D721Med (cell line): ENCODE data around the gene KARS1.

Experiments
- DNase-seq: peaks from one replicate; pipeline ENCODE4 v3.0.0; 2011; ENCODE audit warnings: low spot score; ENCODE audit not compliant: insufficient read length
- FAIRE-seq: peaks from 2 replicates; lab custom pipeline; 2011; peaks lifted over from hg19 to GRCh38; lab: Jason Lieb, UNC
- TF ChIP-seq, protein P1 (sequence below): IDR thresholded peaks from 2 replicates; pipeline ENCODE4 v1.5.1; 2012; ENCODE audit warnings: mild to moderate bottlenecking, control low read depth; ENCODE audit not compliant: insufficient read depth; ENCODE audit errors: missing control alignments

The KARS1 gene

DNA sequence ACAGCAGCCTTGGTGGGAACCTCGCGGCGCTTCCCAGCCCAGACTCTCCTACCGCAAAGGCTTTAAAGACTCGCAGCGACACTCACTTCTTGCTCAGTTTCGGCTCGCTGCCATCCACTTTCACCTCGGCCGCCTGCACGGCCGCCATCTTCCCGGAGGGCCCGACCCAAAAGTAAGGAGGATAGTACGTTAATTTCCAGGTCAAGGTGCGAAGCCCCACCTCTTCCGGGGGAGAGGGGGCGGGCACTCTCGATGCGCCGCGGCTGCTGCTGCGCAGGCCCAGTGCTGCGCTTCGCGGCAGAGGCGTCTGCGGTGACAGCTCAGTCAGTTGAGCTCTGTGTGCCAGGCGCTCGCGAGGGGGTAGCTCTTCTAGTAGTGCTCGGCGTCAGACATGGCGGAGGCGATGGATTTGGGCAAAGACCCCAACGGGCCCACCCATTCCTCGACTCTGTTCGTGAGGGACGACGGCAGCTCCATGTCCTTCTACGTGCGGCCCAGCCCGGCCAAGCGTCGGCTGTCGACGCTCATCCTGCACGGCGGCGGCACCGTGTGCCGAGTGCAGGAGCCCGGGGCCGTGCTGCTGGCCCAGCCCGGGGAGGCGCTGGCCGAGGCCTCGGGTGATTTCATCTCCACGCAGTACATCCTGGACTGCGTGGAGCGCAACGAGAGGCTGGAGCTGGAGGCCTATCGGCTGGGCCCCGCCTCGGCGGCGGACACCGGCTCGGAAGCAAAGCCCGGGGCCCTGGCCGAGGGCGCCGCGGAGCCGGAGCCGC, at the start of gene KARS1, which contains the start of gene TERF2IP:
TSS of gene KARS1 (minus strand) at position 174 of the 773 bp plus-strand sequence. CDS start at position 148, 26 bp downstream.
TSS of gene TERF2IP (plus strand) at position 282 of the 773 bp plus-strand sequence. CDS start at position 392, 110 bp downstream.
- no peak for FAIRE-seq
- TF ChIP-seq, protein P1, sequence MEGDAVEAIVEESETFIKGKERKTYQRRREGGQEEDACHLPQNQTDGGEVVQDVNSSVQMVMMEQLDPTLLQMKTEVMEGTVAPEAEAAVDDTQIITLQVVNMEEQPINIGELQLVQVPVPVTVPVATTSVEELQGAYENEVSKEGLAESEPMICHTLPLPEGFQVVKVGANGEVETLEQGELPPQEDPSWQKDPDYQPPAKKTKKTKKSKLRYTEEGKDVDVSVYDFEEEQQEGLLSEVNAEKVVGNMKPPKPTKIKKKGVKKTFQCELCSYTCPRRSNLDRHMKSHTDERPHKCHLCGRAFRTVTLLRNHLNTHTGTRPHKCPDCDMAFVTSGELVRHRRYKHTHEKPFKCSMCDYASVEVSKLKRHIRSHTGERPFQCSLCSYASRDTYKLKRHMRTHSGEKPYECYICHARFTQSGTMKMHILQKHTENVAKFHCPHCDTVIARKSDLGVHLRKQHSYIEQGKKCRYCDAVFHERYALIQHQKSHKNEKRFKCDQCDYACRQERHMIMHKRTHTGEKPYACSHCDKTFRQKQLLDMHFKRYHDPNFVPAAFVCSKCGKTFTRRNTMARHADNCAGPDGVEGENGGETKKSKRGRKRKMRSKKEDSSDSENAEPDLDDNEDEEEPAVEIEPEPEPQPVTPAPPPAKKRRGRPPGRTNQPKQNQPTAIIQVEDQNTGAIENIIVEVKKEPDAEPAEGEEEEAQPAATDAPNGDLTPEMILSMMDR = no peak
- peak; percentile 37 for DNase-seq

DNA sequence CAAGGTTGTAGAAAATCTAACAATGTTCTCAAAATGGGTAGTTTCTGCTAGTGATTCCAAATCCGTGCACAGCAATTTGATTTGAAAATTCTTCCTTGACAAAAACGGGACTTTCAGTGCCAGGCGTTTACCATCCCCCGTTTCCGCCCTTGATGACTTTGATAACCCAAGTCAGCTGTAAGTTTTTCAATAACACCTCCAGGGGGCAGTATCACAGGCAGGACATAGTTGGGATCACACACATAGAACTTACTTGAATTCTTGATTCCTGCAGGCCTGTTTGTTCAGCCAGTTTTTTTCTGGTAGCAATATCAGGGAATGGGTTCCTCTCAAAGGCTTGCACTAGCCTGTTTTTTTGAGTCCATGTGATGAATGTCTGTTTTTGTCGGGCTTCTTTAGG, 48.2 kb upstream of the KARS1 start:
- FAIRE-seq (no peak), DNase-seq (no peak)

DNA sequence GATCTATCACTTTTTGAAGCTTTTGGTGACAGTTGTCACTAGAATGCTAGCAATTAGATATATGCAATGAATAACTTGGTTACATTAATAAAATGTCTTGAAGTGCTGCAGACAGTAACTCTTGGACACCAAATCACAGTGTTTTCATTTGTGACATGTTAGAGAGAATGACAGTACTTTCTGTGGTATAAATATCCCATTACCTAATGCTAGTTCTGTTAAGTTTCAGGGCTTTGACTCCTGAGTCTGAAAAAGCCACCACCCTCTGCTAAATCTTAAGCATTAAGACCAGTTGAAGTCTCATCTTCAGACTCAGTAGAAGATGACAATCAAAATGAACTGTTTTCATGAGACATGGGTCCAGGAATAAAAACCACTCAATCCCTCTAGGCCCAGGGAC, 39.9 kb upstream of the KARS1 start:
- FAIRE-seq (no peak), DNase-seq (no peak)
- TF ChIP-seq, protein P1 = no peak

More for the DNA sequence above, 48.2 kb upstream of the KARS1 start:
- TF ChIP-seq, protein P1 = no peak

DNA sequence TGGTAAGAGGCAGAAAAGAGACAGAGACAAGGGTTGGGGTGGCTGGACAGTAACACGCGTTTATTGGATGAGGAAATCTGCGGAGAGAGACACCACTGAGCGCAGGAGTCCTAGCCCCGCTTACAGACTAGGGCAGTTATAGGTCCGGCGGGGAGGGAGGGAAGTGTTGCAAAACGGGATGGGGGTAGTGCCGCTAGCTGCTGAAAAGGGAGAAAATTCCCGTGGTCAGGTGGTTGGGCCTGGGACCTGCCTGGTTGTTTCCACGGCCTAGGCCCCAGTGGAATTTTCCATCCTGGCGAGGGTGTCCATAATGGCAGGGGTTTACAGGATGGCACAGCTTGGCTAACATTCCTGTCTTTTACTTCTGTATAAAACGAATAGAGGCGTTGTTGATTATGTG, 34.8 kb upstream of the KARS1 start:
- TF ChIP-seq, protein P1 = no peak
- DNase-seq = no peak
- FAIRE-seq = no peak

DNA sequence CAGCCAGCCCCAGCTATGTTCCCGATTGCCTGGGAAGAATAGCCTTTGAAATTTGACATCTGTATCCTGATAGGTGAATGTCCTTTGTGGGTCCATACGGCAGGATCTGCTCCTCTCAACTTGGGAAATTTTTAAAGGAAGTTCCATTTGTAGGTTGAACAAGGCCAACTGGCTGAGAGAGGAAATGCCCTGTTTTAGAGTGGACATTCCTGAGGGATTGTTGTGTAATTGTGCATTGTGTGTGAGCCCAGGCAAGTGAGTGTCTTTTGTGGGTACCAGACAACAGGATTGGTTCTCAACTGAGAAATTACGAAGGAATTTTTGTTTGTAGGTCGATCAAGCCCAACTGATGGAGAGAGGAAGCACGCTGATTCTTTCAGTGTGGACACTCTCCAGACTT, 31.9 kb upstream of the KARS1 start:
- DNase-seq (no peak), FAIRE-seq (no peak)
- TF ChIP-seq, protein P1 = no peak

DNA sequence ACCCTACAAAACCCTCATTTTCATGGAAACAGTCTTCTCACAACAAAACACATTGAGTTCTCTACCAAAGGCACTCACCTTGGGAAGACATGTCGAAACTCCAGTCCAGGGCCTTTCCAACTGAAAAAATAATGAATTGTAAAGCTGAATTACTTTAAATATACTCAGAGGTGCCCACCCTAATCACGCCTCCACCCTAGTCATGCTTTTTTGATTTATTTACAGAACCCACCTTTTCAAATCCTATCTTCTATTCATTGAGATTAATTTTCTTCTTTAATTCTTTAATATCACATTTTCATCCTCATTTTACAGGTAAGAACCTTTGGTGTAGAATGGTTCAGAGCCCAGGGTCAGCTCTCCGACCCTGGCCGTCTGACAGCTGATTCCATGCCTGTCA, 29.4 kb upstream of the KARS1 start, which contains the start of gene CPHXL2:
TSS of gene CPHXL2 (minus strand) at position 101 of the 400 bp plus-strand sequence. CDS start at position 91, 10 bp downstream.
- TF ChIP-seq, protein P1 = no peak
- DNase-seq = no peak

DNA sequence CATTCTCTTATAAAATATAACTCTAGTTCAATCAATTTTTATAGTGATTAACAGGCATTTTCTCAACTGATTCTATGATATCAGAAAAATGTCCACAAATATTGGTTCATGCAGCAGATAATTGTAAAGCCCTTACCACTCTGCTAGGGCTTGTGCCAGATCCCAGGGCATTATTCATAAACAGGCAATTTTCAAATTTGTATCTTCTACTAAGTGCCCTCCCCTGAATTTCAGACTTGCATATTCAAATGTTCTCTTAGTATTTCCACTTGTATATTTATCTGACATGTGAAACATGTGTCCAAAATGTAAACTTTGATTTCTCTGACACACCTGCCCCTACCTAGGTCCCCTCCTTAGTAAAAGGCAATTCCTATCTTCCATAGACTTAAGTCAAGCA, 20.0 kb upstream of the KARS1 start:
- FAIRE-seq = no peak
- TF ChIP-seq, protein P1 = no peak
- DNase-seq = no peak

More for the DNA sequence above, 29.4 kb upstream of the KARS1 start, which contains the start of gene CPHXL2:
- no peak for FAIRE-seq
